ENCODE data around the gene CMPK2. TPM values are rescaled to one million over a fixed set of nuclear protein-coding genes. Genes with fewer than 3 reads are reported as not detected.

Gene CMPK2
- total and polyA plus RNA-seq, 4 donors: 6.6 to 15.3 (median 7.4) TPM

DNA sequence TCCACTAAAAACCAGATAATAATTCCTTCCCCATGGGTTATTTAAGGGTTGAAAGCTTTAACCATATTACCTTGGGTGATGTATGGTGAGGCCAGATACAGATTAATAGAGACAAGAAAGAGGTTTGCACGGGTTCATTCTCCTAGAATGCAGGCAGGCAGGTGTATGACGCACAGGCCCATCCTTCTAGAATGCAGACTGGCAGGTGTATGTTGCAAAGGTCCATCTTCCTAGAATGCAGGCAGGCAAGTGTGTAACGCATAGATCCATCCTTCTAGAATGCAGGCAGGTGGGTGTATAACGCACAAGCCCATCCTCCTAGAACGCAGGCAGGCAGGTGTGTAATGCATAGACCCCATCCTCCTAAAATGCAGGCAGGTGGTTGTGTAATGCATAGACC lies 15.8 kb upstream of the CMPK2 start:
- H3K9me3 ChIP-seq (ENCODE audit: control insufficient read depth, insufficient read depth, low read length): no peaks in the 10 kb centered on the region
- 87% methylated on average over 3 of the region's 5 CpGs for WGBS (ENCODE audit: insufficient coverage)
- no peaks in the 10 kb centered on the region for H3K36me3 ChIP-seq (ENCODE audit: control insufficient read depth, insufficient read depth, low read length)
- H3K27ac ChIP-seq (ENCODE audit: low read depth, low read length): no peak overlapping the region
- no peak overlapping the region for H3K4me3 ChIP-seq (ENCODE audit: low read depth, low read length)
- no peaks in the 10 kb centered on the region for H3K27me3 ChIP-seq (ENCODE audit: control insufficient read depth, insufficient read depth, low read length)
- no peak for DNase-seq (ENCODE audit: low read depth in 4 of 6, low spot score in 6 of 6)
- H3K4me1 ChIP-seq (ENCODE audit: control insufficient read depth, insufficient read depth, low read length): peaks cover 8% of the 10 kb centered on the region

DNA sequence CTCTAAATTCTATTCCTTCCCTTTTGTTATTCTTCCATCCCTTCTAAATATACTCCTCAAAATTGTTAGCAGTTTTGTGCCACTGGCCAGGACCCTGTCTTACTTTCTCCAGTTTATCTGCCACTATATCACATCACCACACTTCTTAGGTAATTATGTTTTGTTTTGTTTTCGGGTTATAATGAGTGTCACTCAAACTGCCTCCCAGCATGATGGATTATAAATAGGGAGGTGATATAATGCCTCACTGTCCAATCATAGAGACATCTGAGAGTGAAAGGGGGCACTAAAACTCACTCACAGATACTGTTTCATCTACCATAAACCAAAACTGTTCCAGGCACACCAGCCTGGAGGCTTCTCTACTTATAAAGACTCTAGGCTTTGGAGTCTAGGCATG lies 15.3 kb upstream of the CMPK2 start:
- H3K4me3 ChIP-seq (ENCODE audit: low read depth, low read length): no peak overlapping the region
- H3K9me3 ChIP-seq (ENCODE audit: control insufficient read depth, insufficient read depth, low read length): no peaks in the 10 kb centered on the region
- peaks cover 8% of the 10 kb centered on the region for H3K4me1 ChIP-seq (ENCODE audit: control insufficient read depth, insufficient read depth, low read length)
- H3K36me3 ChIP-seq (ENCODE audit: control insufficient read depth, insufficient read depth, low read length): no peaks in the 10 kb centered on the region
- no peak for DNase-seq (ENCODE audit: low read depth in 4 of 6, low spot score in 6 of 6)
- H3K27ac ChIP-seq (ENCODE audit: low read depth, low read length): no peak overlapping the region
- H3K27me3 ChIP-seq (ENCODE audit: control insufficient read depth, insufficient read depth, low read length): no peaks in the 10 kb centered on the region
- WGBS (ENCODE audit: insufficient coverage): no CpG with 5 or more reads among the region's 1 CpG

DNA sequence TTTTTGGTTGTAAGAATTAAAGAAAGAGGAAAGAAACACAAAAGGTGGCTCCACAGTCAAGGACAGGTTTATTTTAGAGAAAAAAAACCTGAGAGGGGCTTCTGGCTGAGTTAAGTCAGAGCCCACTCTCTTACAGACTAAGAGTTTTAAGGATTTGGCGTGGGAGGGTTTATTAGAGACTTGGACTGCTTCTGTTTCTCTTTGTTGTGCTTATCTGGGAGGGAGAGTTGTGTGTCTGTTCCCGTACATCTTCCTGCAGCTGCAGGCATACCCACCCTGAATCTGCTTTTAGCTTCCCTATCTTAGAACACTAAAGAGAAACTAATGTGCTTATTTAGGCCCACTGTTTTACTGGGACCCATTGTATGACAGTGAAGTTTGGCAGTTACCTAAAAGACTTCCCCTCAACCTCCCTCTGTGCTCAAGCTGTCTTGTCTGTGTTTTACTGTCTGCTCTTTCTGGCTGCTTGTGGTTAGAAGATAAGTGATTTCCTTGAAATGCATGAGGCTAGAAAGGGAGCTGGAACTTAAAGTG lies 14.6 kb upstream of the CMPK2 start:
- H3K9me3 ChIP-seq (ENCODE audit: control insufficient read depth, insufficient read depth, low read length): no peaks in the 10 kb centered on the region
- H3K4me3 ChIP-seq (ENCODE audit: low read depth, low read length): no peak overlapping the region
- H3K36me3 ChIP-seq (ENCODE audit: control insufficient read depth, insufficient read depth, low read length): no peaks in the 10 kb centered on the region
- H3K27ac ChIP-seq (ENCODE audit: low read depth, low read length): no peak overlapping the region
- no peaks in the 10 kb centered on the region for H3K27me3 ChIP-seq (ENCODE audit: control insufficient read depth, insufficient read depth, low read length)
- peak in 2 of 6 donors; percentile 42 to 53 for DNase-seq (ENCODE audit: low read depth in 4 of 6, low spot score in 6 of 6)
- peaks cover 8% of the 10 kb centered on the region for H3K4me1 ChIP-seq (ENCODE audit: control insufficient read depth, insufficient read depth, low read length)
- no CpG with 5 or more reads among the region's 2 CpGs for WGBS (ENCODE audit: insufficient coverage)

DNA sequence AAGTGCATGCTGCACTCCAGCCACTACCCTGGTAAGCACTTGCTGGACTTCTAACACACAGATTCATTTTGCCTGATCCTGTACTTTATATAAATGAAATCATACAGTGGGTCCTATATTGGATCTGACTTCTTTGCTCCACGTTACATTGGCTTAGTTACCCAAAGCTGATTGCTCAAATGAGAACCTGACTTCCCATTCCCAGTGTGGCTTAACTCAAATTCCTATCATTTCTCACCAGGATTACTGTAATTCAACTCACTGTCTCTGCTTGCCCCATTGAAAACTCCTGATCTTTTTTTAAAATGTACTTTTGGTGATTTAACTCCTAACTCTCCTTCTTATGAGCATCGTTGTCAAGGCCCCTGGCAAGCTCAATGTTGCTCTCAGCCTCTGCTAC lies 13.3 kb upstream of the CMPK2 start:
- DNase-seq (ENCODE audit: low read depth in 4 of 6, low spot score in 6 of 6): no peak
- no peak overlapping the region for H3K4me3 ChIP-seq (ENCODE audit: low read depth, low read length)
- H3K27me3 ChIP-seq (ENCODE audit: control insufficient read depth, insufficient read depth, low read length): no peaks in the 10 kb centered on the region
- H3K36me3 ChIP-seq (ENCODE audit: control insufficient read depth, insufficient read depth, low read length): no peaks in the 10 kb centered on the region
- no peak overlapping the region for H3K27ac ChIP-seq (ENCODE audit: low read depth, low read length)
- H3K4me1 ChIP-seq (ENCODE audit: control insufficient read depth, insufficient read depth, low read length): peaks cover 8% of the 10 kb centered on the region
- WGBS (ENCODE audit: insufficient coverage): 83% methylated on average over 1 of the region's 2 CpGs
- H3K9me3 ChIP-seq (ENCODE audit: control insufficient read depth, insufficient read depth, low read length): no peaks in the 10 kb centered on the region

DNA sequence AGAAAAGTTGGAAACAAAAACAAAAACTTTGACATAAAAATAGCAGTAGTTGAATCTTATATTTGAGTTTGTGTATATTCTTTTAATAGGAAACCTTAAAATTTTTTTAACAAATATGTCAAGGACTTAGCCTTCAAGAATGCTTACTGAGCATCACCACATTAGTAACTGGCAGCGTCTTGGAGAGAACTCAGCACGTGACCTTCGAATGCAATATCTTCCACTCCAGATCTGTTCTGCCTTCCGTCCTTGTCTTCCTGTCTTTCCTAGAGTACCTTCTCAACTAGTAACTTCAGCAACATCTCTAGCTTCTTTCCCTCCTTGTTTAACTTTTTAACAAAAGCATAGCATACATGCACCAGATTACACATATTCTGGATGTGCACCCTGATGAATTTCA lies 12.8 kb upstream of the CMPK2 start:
- WGBS (ENCODE audit: insufficient coverage): 100% methylated on average over 4 of the region's 4 CpGs
- no peaks in the 10 kb centered on the region for H3K9me3 ChIP-seq (ENCODE audit: control insufficient read depth, insufficient read depth, low read length)
- H3K27ac ChIP-seq (ENCODE audit: low read depth, low read length): no peak overlapping the region
- no peak for DNase-seq (ENCODE audit: low read depth in 4 of 6, low spot score in 6 of 6)
- H3K27me3 ChIP-seq (ENCODE audit: control insufficient read depth, insufficient read depth, low read length): no peaks in the 10 kb centered on the region
- H3K36me3 ChIP-seq (ENCODE audit: control insufficient read depth, insufficient read depth, low read length): no peaks in the 10 kb centered on the region
- peaks cover 8% of the 10 kb centered on the region for H3K4me1 ChIP-seq (ENCODE audit: control insufficient read depth, insufficient read depth, low read length)
- H3K4me3 ChIP-seq (ENCODE audit: low read depth, low read length): no peak overlapping the region

DNA sequence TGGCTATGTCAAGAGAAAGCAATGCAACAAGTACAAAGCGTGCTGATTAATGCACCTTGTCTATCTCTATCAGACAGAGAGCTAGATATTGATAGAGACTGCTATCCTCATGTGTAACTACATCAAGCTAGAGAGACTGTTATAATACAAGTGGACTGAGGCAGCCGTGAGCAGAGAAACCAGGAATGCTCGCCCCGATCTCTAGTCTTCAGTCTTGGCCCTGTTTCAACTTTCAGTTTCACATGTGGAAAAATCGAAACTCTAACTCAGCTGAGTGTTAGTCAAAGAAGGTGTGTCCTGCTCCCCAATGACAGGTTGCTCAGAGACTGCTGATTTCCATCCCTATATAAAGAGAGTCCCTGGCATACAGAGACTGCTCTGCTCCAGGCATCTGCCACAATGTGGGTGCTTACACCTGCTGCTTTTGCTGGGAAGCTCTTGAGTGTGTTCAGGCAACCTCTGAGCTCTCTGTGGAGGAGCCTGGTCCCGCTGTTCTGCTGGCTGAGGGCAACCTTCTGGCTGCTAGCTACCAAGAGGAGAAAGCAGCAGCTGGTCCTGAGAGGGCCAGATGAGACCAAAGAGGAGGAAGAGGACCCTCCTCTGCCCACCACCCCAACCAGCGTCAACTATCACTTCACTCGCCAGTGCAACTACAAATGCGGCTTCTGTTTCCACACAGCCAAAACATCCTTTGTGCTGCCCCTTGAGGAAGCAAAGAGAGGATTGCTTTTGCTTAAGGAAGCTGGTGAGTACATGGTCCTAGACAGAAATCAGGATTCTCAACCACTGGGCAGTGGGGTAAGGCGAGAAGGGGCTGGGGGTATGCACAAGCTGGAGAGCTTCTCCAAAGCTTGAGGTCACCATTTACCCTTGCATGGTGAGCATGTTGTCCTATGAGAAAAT lies 11.9 kb upstream of the CMPK2 start, which contains the start of gene RSAD2:
TSS of gene RSAD2 (plus strand) at position 376 of the 903 bp plus-strand sequence. CDS start at position 400, 24 bp downstream.
- Histone ChIP-seq H3K9me3 (ENCODE audit: control insufficient read depth, insufficient read depth, low read length) (no peaks in the 10 kb centered on the region), H3K27ac (ENCODE audit: low read depth, low read length) (no peak within 1 kb of the TSS), H3K36me3 (ENCODE audit: control insufficient read depth, insufficient read depth, low read length) (no peaks in the 10 kb centered on the region), H3K4me3 (ENCODE audit: low read depth, low read length) (peak within 1 kb of the TSS; percentile 19), H3K27me3 (ENCODE audit: control insufficient read depth, insufficient read depth, low read length) (no peaks in the 10 kb centered on the region), H3K4me1 (ENCODE audit: control insufficient read depth, insufficient read depth, low read length) (peaks cover 8% of the 10 kb centered on the region)
- DNase-seq (ENCODE audit: low read depth in 4 of 6, low spot score in 6 of 6): peak in 2 of 6 donors; percentile 15 to 64
- WGBS (ENCODE audit: insufficient coverage): 41% methylated on average over 6 of the region's 10 CpGs

DNA sequence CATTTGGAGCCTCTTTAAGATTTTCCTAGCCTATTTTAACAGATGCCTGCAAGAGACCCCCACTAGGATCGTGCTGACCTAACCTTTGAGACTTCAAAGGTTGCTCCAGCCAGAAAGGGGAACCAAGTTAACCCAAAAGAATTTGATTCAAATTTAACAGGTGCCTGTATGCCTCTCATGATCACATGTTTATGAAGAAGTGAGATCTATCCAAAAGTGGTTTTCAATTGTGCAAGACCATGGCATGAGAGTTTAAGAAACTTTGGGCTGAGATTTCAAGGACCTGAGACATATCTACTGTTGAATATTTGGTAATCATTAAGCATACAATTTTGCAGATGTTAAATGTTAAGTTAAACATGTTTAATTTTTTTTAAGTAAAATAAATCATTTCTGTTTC lies 10.6 kb upstream of the CMPK2 start:
- WGBS (ENCODE audit: insufficient coverage): no CpG with 5 or more reads among the region's 1 CpG
- no peak for DNase-seq (ENCODE audit: low read depth in 4 of 6, low spot score in 6 of 6)
- Histone ChIP-seq H3K9me3 (ENCODE audit: control insufficient read depth, insufficient read depth, low read length) (no peaks in the 10 kb centered on the region), H3K4me1 (ENCODE audit: control insufficient read depth, insufficient read depth, low read length) (peaks cover 8% of the 10 kb centered on the region), H3K27ac (ENCODE audit: low read depth, low read length) (no peak overlapping the region), H3K36me3 (ENCODE audit: control insufficient read depth, insufficient read depth, low read length) (no peaks in the 10 kb centered on the region), H3K27me3 (ENCODE audit: control insufficient read depth, insufficient read depth, low read length) (no peaks in the 10 kb centered on the region), H3K4me3 (ENCODE audit: low read depth, low read length) (no peak overlapping the region)

DNA sequence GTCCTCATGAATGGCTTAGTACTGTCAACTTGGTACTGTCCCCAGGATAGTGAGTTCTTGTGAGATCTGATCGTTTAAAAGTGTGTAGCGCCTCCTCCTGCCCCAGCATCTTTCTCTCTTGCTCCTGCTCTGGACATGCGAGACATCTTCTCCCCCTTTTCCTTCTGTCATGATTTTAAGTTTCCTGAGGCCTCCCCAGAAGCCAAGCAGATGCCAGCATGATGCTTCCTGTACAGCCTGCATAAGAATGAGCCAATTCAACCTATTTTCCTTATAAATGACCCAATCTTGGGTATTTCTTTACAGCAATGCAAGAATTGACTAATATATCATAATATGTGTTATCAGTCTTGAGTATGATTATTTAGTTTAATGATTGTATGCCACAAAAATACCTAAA lies 8.3 kb upstream of the CMPK2 start:
- no peak for DNase-seq (ENCODE audit: low read depth in 4 of 6, low spot score in 6 of 6)
- peaks cover 8% of the 10 kb centered on the region for H3K4me1 ChIP-seq (ENCODE audit: control insufficient read depth, insufficient read depth, low read length)
- no peaks in the 10 kb centered on the region for H3K9me3 ChIP-seq (ENCODE audit: control insufficient read depth, insufficient read depth, low read length)
- 90% methylated on average over 2 of the region's 3 CpGs for WGBS (ENCODE audit: insufficient coverage)
- H3K4me3 ChIP-seq (ENCODE audit: low read depth, low read length): no peak overlapping the region
- no peak overlapping the region for H3K27ac ChIP-seq (ENCODE audit: low read depth, low read length)
- H3K36me3 ChIP-seq (ENCODE audit: control insufficient read depth, insufficient read depth, low read length): no peaks in the 10 kb centered on the region
- H3K27me3 ChIP-seq (ENCODE audit: control insufficient read depth, insufficient read depth, low read length): no peaks in the 10 kb centered on the region

DNA sequence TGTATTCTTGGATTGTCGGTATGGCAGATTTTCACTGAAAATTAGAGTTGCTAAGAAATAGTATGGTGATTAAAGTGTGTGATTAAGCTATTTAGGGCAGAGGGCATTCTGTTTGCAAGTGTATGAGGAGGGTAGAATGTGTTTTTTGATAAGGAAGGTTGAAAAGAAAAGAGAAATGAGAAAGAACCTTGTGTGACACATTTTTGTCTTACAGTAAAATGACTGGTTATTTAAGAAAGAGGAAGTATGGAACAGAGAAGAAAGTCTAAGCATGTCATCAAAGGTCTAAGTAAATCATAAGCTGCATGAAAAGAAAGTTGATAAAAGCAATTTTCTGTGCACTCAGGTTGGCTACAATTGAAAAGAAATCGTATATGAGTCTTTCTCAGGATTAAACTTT lies 6.7 kb upstream of the CMPK2 start:
- H3K27ac ChIP-seq (ENCODE audit: low read depth, low read length): no peak overlapping the region

DNA sequence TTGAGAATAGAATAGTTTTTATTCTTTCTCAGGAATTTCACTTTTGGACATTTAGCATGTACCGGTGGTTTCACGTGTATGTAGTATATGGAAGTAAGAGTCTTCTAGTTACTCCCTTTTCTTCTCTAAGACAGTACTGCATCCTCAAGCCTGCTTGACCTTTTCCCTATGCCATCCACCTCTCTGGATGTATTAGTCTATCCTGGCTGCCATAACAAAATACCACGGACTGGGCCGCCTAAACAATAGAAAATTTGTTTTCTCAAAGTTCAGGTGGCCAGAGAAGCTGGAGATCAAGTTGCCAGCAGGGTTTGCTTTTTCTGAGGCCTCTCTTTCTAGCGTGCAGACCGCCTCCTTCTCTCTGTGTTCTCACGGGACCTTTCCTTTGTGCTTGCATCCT lies 1.3 kb upstream of the CMPK2 start:
- Histone ChIP-seq H3K27me3 (ENCODE audit: control insufficient read depth, insufficient read depth, low read length) (no peaks in the 10 kb centered on the region), H3K4me1 (ENCODE audit: control insufficient read depth, insufficient read depth, low read length) (peaks cover 11% of the 10 kb centered on the region), H3K27ac (ENCODE audit: low read depth, low read length) (no peak overlapping the region), H3K4me3 (ENCODE audit: low read depth, low read length) (no peak overlapping the region), H3K9me3 (ENCODE audit: control insufficient read depth, insufficient read depth, low read length) (no peaks in the 10 kb centered on the region), H3K36me3 (ENCODE audit: control insufficient read depth, insufficient read depth, low read length) (no peaks in the 10 kb centered on the region)
- DNase-seq (ENCODE audit: low read depth in 4 of 6, low spot score in 6 of 6): no peak
- 93% methylated on average over 4 of the region's 7 CpGs for WGBS (ENCODE audit: insufficient coverage)

More for the DNA sequence above, 6.7 kb upstream of the CMPK2 start:
- DNase-seq (ENCODE audit: low read depth in 4 of 6, low spot score in 6 of 6): no peak
- Histone ChIP-seq H3K27me3 (ENCODE audit: control insufficient read depth, insufficient read depth, low read length) (no peaks in the 10 kb centered on the region), H3K36me3 (ENCODE audit: control insufficient read depth, insufficient read depth, low read length) (no peaks in the 10 kb centered on the region), H3K4me1 (ENCODE audit: control insufficient read depth, insufficient read depth, low read length) (peaks cover under 1% of the 10 kb centered on the region), H3K4me3 (ENCODE audit: low read depth, low read length) (no peak overlapping the region), H3K9me3 (ENCODE audit: control insufficient read depth, insufficient read depth, low read length) (no peaks in the 10 kb centered on the region)
- WGBS (ENCODE audit: insufficient coverage): 89% methylated on average over 1 of the region's 2 CpGs

Data from spinal cord (tissue), 10 donors.